GM21360 (cell line): ENCODE results near the gene GDF11.
"Not testable (repeated sequence)": the region's sequence is repeated elsewhere in the genome, so short reads cannot be mapped to it uniquely, and the experiment has no call there.

Experiments
- ATAC-seq: cut with Tn5 transposase; IDR thresholded peaks from one replicate; pipeline ENCODE4 v1.9.1; 2021; ENCODE audit warnings: mild to moderate bottlenecking, moderate library complexity; ENCODE audit not compliant: unreplicated experiment

The GDF11 gene

GRCh38 chr12:55738123-55739024, 4.5 kb upstream of the GDF11 start:
- peak; percentile 75 for ATAC-seq

GRCh38 chr12:55739025-55739378, 3.9 kb upstream of the GDF11 start:
- no peak for ATAC-seq

GRCh38 chr12:55741931-55742680, 816 bp upstream of the GDF11 start:
- no peak for ATAC-seq

- peak; percentile 46 for ATAC-seq
Observed at GRCh38 chr12:55743406-55744339, 751 bp downstream of the GDF11 start.

GRCh38 chr12:55744340-55745030, 1.6 kb downstream of the GDF11 start:
- no peak for ATAC-seq

GRCh38 chr12:55745361-55746173, 2.6 kb downstream of the GDF11 start:
- no peak for ATAC-seq

GRCh38 chr12:55746174-55746912, 3.4 kb downstream of the GDF11 start:
- no peak for ATAC-seq

- ATAC-seq, result no peak
Observed at GRCh38 chr12:55746913-55747231, 4.0 kb downstream of the GDF11 start.

- no peak for ATAC-seq
Observed at GRCh38 chr12:55748230-55748993, 5.5 kb downstream of the GDF11 start.

GRCh38 chr12:55755246-55755645, 12.3 kb downstream of the GDF11 start:
- ATAC-seq, result no peak

- no peak for ATAC-seq
Observed at GRCh38 chr12:55757701-55758100, 14.8 kb downstream of the GDF11 start.

- not testable (repeated sequence) for ATAC-seq
Observed at GRCh38 chr12:55758575-55758974, 15.7 kb downstream of the GDF11 start.

GRCh38 chr12:55760663-55761062, 17.7 kb downstream of the GDF11 start:
- ATAC-seq, result no peak

GRCh38 chr12:55762646-55763045, 19.7 kb downstream of the GDF11 start:
- no peak for ATAC-seq

GRCh38 chr12:55765736-55766290, 22.9 kb downstream of the GDF11 start:
- ATAC-seq, result no peak

GRCh38 chr12:55767156-55767555, 24.2 kb downstream of the GDF11 start:
- ATAC-seq, result no peak

GRCh38 chr12:55771736-55772135, 28.8 kb downstream of the GDF11 start:
- no peak for ATAC-seq

GRCh38 chr12:55777856-55778255, 34.9 kb downstream of the GDF11 start:
- no peak for ATAC-seq
